Measurements from ENCODE around the gene LAG3.

LAG3 gene

GRCh38 chr12:6757028-6757690 lies 15.2 kb upstream of the LAG3 start:
- Histone ChIP-seq H3K4me1 (ENCODE audit: control insufficient read depth, low read depth, low read length) (peaks cover 6% of the 10 kb centered on the region), H3K36me3 (ENCODE audit: control insufficient read depth, low read depth, low read length) (no peaks in the 10 kb centered on the region), H3K9me3 (ENCODE audit: control insufficient read depth, low read depth, low read length) (no peaks in the 10 kb centered on the region), H3K9ac (ENCODE audit: low read length) (no peak overlapping the region), H3K4me3 (ENCODE audit: low read length) (no peak overlapping the region), H3K27me3 (ENCODE audit: control insufficient read depth, insufficient read depth, low read length) (no peaks in the 10 kb centered on the region), H3K27ac (ENCODE audit: low read length) (no peak overlapping the region)

DNA sequence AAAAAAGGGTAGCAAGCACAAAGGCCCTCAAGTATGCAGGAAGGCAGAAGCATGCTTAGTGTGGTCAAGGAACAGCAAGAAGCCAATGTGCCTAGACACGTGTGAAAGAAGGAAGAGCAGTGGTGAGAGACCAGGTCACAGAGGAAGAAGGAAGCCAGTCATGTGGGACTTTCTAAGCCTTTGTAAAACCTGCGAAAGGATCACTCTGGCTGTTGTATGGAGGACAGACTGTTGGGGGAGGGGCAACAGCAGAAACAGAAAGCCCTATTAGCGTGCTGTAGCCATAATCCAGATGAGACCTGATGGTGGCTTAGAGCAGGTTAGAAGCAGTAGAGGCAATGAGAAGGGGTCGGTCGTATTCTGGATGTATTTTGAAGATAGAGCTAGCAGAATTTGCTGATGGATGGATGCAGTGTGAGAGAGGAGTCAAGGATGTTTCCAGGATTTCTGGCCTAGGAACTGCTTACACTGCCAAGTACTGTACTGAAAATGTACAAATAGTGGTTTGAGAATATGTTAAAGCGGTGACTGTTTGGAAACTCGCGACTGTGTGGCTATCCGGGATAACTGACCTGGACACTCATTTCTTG lies 13.7 kb upstream of the LAG3 start:
- Histone ChIP-seq H3K9ac (ENCODE audit: low read length) (no peak overlapping the region), H3K27ac (ENCODE audit: low read length) (no peak overlapping the region), H3K4me3 (ENCODE audit: low read length) (no peak overlapping the region), H3K36me3 (ENCODE audit: control insufficient read depth, low read depth, low read length) (no peaks in the 10 kb centered on the region), H3K4me1 (ENCODE audit: control insufficient read depth, low read depth, low read length) (peaks cover 11% of the 10 kb centered on the region), H3K27me3 (ENCODE audit: control insufficient read depth, insufficient read depth, low read length) (no peaks in the 10 kb centered on the region), H3K9me3 (ENCODE audit: control insufficient read depth, low read depth, low read length) (no peaks in the 10 kb centered on the region)

DNA sequence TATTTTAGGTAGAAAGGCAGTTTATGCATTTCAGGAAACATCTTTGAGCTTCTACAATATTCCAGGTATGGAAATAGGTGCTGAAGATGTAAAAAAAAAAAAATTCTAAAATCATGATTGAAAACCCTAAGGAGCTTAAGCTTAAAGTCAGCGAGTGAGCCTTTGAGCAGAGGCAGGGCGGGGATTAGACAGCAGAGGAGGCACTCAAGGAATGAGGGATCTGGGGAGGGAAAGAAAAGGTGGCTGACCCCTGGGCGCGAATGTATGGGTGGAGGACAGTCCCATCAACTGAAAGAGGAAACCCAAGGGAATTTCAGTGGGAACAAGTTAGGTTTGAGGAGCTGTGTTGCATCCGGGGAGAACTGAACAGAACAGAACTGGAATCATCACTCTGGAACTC lies 12.6 kb upstream of the LAG3 start:
- Histone ChIP-seq H3K36me3 (ENCODE audit: control insufficient read depth, low read depth, low read length) (no peaks in the 10 kb centered on the region), H3K27ac (ENCODE audit: low read length) (no peak overlapping the region), H3K27me3 (ENCODE audit: control insufficient read depth, insufficient read depth, low read length) (no peaks in the 10 kb centered on the region), H3K4me3 (ENCODE audit: low read length) (no peak overlapping the region), H3K9me3 (ENCODE audit: control insufficient read depth, low read depth, low read length) (no peaks in the 10 kb centered on the region), H3K9ac (ENCODE audit: low read length) (no peak overlapping the region), H3K4me1 (ENCODE audit: control insufficient read depth, low read depth, low read length) (peaks cover 9% of the 10 kb centered on the region)

GRCh38 chr12:6763380-6763779 lies 8.9 kb upstream of the LAG3 start:
- Histone ChIP-seq H3K36me3 (ENCODE audit: control insufficient read depth, low read depth, low read length) (no peaks in the 10 kb centered on the region), H3K4me3 (ENCODE audit: low read length) (peak overlapping the region; percentile 22), H3K27ac (ENCODE audit: low read length) (peak overlapping the region; percentile 59)

DNA sequence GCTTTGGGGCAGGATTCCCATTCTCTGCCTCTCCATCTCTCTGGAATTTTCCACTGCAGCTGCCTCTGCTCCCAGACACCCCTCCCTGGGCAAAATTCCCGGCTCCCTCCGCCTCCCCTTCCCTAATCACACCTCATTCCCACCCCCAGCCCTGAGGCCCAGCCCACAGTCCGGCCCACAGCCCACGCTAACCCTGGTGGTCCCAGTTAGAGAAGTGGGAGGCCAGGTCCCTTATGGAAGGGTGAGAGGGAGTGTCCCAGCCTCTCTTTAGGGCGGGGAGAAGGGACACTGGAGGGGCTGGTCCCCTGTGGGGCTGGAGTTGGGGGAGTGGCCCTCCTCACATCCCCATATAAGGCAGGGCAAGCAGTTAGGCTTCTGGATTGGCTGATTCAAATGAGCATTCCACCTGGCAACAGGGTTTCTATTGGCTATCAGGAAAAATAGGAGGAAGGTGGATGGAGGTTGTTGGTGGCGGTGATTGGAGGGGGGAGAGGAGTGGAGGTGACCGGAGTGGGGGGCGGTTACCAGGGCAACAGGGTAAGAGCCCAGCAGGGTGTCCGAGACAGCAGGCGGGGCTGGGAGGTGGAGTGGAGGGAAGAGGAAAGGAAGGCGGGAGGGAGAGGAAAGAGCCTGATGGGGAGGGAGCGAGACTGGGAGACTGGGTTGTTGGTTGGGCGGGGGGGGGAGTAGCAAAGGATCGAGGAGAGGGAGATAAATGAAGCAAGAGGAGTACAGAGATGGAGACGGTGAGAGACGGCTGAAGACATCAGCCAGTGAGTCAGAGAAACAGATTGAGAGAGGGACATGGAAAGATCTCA lies 8.1 kb upstream of the LAG3 start:
- Histone ChIP-seq H3K27ac (ENCODE audit: low read length) (peak overlapping the region; percentile 59), H3K9ac (ENCODE audit: low read length) (peak overlapping the region; percentile 30)

More at GRCh38 chr12:6763380-6763779, 8.9 kb upstream of the LAG3 start:
- Histone ChIP-seq H3K4me1 (ENCODE audit: control insufficient read depth, low read depth, low read length) (peaks cover 19% of the 10 kb centered on the region), H3K9ac (ENCODE audit: low read length) (peak overlapping the region; percentile 30), H3K27me3 (ENCODE audit: control insufficient read depth, insufficient read depth, low read length) (no peaks in the 10 kb centered on the region), H3K9me3 (ENCODE audit: control insufficient read depth, low read depth, low read length) (no peaks in the 10 kb centered on the region)

DNA sequence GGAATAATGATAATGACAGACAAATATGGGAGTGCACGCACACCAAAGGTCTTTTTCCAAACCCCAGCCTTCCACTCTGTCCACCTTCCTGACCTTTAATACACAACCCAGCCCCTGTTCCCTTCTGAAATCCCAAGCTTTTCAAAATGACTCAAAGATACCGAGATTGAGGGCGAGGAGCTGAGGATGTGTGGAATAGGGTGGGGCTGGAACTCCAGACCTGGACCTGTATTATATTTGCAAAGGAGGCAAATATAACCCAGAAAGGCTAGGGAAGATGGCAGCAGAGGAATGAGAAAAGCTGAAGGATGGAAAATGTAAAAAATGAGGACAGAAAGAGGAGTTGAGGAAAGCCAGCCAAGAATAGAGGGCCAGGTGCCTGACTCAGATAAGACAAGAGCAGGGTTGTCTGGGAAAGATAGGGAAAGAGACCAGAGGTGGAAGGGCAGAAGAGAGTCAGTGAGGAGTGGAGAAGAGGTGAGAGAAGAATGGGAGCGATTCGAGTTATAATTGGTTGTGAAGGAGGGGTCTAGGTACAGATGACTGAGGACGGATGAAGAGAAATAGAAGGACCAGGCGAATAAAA lies 7.2 kb upstream of the LAG3 start:
- Histone ChIP-seq H3K36me3 (ENCODE audit: control insufficient read depth, low read depth, low read length) (no peaks in the 10 kb centered on the region), H3K27me3 (ENCODE audit: control insufficient read depth, insufficient read depth, low read length) (no peaks in the 10 kb centered on the region), H3K4me1 (ENCODE audit: control insufficient read depth, low read depth, low read length) (peaks cover 30% of the 10 kb centered on the region), H3K9me3 (ENCODE audit: control insufficient read depth, low read depth, low read length) (no peaks in the 10 kb centered on the region), H3K9ac (ENCODE audit: low read length) (peak overlapping the region; percentile 46), H3K27ac (ENCODE audit: low read length) (peak overlapping the region; percentile 63), H3K4me3 (ENCODE audit: low read length) (peak overlapping the region; percentile 66)

More for the DNA sequence above, 8.1 kb upstream of the LAG3 start:
- H3K4me3 ChIP-seq (ENCODE audit: low read length) = peak overlapping the region; percentile 66
- no peaks in the 10 kb centered on the region for H3K36me3 ChIP-seq (ENCODE audit: control insufficient read depth, low read depth, low read length)
- H3K4me1 ChIP-seq (ENCODE audit: control insufficient read depth, low read depth, low read length) = peaks cover 25% of the 10 kb centered on the region
- no peaks in the 10 kb centered on the region for H3K9me3 ChIP-seq (ENCODE audit: control insufficient read depth, low read depth, low read length)
- H3K27me3 ChIP-seq (ENCODE audit: control insufficient read depth, insufficient read depth, low read length) = no peaks in the 10 kb centered on the region

GRCh38 chr12:6765634-6766581 lies 6.4 kb upstream of the LAG3 start, which contains the start of gene PTMS:
Gene PTMS, plus strand, starts transcription at chr12:6766363. Its CDS starts 343 bp downstream, at chr12:6766706.
- peak within 1 kb of the TSS; percentile 63 for H3K27ac ChIP-seq (ENCODE audit: low read length)
- peaks cover 30% of the 10 kb centered on the region for H3K4me1 ChIP-seq (ENCODE audit: control insufficient read depth, low read depth, low read length)
- H3K27me3 ChIP-seq (ENCODE audit: control insufficient read depth, insufficient read depth, low read length) = no peaks in the 10 kb centered on the region
- no peaks in the 10 kb centered on the region for H3K9me3 ChIP-seq (ENCODE audit: control insufficient read depth, low read depth, low read length)
- H3K4me3 ChIP-seq (ENCODE audit: low read length) = peak within 1 kb of the TSS; percentile 80
- H3K36me3 ChIP-seq (ENCODE audit: control insufficient read depth, low read depth, low read length) = peaks cover 4% of the 10 kb centered on the region
- H3K9ac ChIP-seq (ENCODE audit: low read length) = peak within 1 kb of the TSS; percentile 47

GRCh38 chr12:6766651-6767349 lies 5.5 kb upstream of the LAG3 start:
- H3K36me3 ChIP-seq (ENCODE audit: control insufficient read depth, low read depth, low read length) = peaks cover 11% of the 10 kb centered on the region
- H3K27me3 ChIP-seq (ENCODE audit: control insufficient read depth, insufficient read depth, low read length) = no peaks in the 10 kb centered on the region
- no peak overlapping the region for H3K27ac ChIP-seq (ENCODE audit: low read length)
- H3K4me1 ChIP-seq (ENCODE audit: control insufficient read depth, low read depth, low read length) = peaks cover 30% of the 10 kb centered on the region
- H3K4me3 ChIP-seq (ENCODE audit: low read length) = peak overlapping the region; percentile 80
- peak overlapping the region; percentile 47 for H3K9ac ChIP-seq (ENCODE audit: low read length)
- no peaks in the 10 kb centered on the region for H3K9me3 ChIP-seq (ENCODE audit: control insufficient read depth, low read depth, low read length)

DNA sequence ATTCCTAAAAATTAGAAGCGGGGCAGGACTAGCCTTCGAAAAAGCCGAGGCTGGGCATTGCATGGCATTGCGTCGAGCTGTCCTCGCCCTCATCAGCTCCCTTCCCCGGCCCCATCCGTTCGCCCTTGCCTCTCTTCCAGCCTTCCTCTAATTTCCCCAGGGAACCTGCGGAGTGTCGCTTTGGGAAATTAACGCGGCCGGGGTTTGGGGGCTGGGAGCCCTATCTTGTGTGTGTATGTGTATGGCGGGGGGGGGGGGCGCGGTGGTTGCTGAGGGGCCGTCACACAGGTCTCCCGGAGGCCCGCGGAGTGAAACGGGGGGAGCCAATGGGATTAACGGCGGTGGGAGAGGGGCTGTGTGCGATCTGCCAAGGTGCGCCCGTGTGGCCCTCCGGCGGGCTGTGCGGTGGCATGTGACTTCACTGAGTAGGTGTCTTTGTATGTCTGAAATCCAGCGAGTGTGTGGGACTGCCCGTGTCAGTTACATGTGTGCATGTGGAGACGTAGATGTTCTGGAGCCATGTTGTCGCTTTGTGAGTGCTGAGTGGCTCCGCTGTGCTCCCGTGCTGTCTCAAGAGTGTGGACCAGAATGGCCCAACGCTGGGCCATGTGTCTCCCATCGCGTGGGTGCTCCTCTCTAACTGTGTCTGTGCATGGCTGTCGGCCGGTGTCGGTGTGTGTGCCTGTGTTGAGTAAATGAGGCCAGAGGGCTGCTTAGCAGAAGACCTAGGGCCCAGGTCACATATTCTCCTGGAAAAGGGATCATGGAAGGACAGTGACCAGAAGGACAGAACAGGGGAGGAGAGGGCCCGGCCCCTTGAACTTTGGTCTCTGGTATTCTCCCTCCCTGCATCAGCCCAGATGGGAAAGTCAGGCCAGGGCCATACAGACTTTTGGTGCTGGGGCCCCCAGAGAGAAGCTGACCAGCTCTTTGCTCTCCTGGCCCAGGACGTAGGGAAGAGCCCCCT lies 4.7 kb upstream of the LAG3 start:
- Histone ChIP-seq H3K4me1 (ENCODE audit: control insufficient read depth, low read depth, low read length) (peaks cover 32% of the 10 kb centered on the region), H3K4me3 (ENCODE audit: low read length) (peak overlapping the region; percentile 80), H3K36me3 (ENCODE audit: control insufficient read depth, low read depth, low read length) (peaks cover 11% of the 10 kb centered on the region), H3K9me3 (ENCODE audit: control insufficient read depth, low read depth, low read length) (no peaks in the 10 kb centered on the region), H3K27me3 (ENCODE audit: control insufficient read depth, insufficient read depth, low read length) (peaks cover 3% of the 10 kb centered on the region), H3K9ac (ENCODE audit: low read length) (peak overlapping the region; percentile 47), H3K27ac (ENCODE audit: low read length) (no peak overlapping the region)

All from iPS-18a (cell line).